Loucy (cell line): ENCODE results near the gene RAB14.

ENCODE experiments used
- H2AFZ ChIP-seq: fragments of 200-600 bp; sonication (generic); 2 replicates; pipeline ENCODE4 v1.6.0; 2016; ENCODE audit warnings: antibody characterized with exemption, mild to moderate bottlenecking, low read length, moderate library complexity
- H3F3A ChIP-seq: fragments of 200-600 bp; 2 replicates; pipeline ENCODE4 v1.6.0; 2016; ENCODE audit warnings: antibody characterized with exemption, low read depth, mild to moderate bottlenecking
- H3K27me3 ChIP-seq: fragments of 200-600 bp; sonication (generic); 2 replicates; pipeline ENCODE4 v1.6.1; 2014; ENCODE audit warnings: low read length, mild to moderate bottlenecking; ENCODE audit not compliant: insufficient read depth, poor library complexity, severe bottlenecking
- H3K36me3 ChIP-seq: fragments of 200-600 bp; sonication (generic); 2 replicates; pipeline ENCODE4 v1.6.1; 2016; ENCODE audit warnings: low read length; ENCODE audit not compliant: insufficient read depth
- H3K4me1 ChIP-seq: fragments of 200-600 bp; sonication (generic); 2 replicates; pipeline ENCODE4 v1.5.1; 2014; ENCODE audit warnings: low read length, mild to moderate bottlenecking; ENCODE audit not compliant: insufficient read depth, poor library complexity, severe bottlenecking
- H3K4me2 ChIP-seq: fragments of 200-600 bp; sonication (generic); 2 replicates; pipeline ENCODE4 v1.6.0; 2014; ENCODE audit warnings: antibody characterized with exemption, low read length, low read depth, mild to moderate bottlenecking; ENCODE audit not compliant: poor library complexity, severe bottlenecking
- H3K4me3 ChIP-seq: fragments of 200-600 bp; sonication (generic); 2 replicates; pipeline ENCODE4 v1.5.1; 2014; ENCODE audit warnings: low read length, mild to moderate bottlenecking, mixed read lengths; ENCODE audit not compliant: poor library complexity, severe bottlenecking
- H3K79me2 ChIP-seq: fragments of 200-600 bp; sonication (generic); 2 replicates; pipeline ENCODE4 v1.6.1; 2014; ENCODE audit warnings: low read length; ENCODE audit not compliant: insufficient read depth
- H3K9ac ChIP-seq: fragments of 200-600 bp; sonication (generic); 2 replicates; pipeline ENCODE4 v1.6.0; 2014; ENCODE audit warnings: mild to moderate bottlenecking, low read depth, low read length, moderate library complexity; ENCODE audit not compliant: poor library complexity, severe bottlenecking
- H3K9me2 ChIP-seq: fragments of 200-600 bp; sonication (generic); replicated peaks from 2 replicates; pipeline ENCODE4 v1.6.1; 2016; ENCODE audit warnings: low read depth, low read length, mixed read lengths
- H3K9me3 ChIP-seq: fragments of 200-600 bp; sonication (generic); 2 replicates; pipeline ENCODE4 v1.6.1; 2014; ENCODE audit warnings: mild to moderate bottlenecking, antibody characterized with exemption, low read length, low read depth; ENCODE audit not compliant: insufficient read depth
- H4K20me1 ChIP-seq: fragments of 200-600 bp; sonication (generic); 2 replicates; pipeline ENCODE4 v1.6.0; 2014; ENCODE audit warnings: antibody characterized with exemption, low read length, mild to moderate bottlenecking; ENCODE audit not compliant: insufficient read depth, poor library complexity, severe bottlenecking
- EZH2phosphoT487 ChIP-seq: fragments of 200-600 bp; IDR thresholded peaks from 2 replicates; pipeline ENCODE4 v1.6.1; 2018; ENCODE audit warnings: antibody characterized with exemption, mild to moderate bottlenecking, moderate library complexity, borderline replicate concordance
- TF ChIP-seq, protein P1 (sequence below): fragments of 200-600 bp; sonication (generic); conservative IDR thresholded peaks from 2 replicates; pipeline ENCODE4 v1.5.1; 2014; ENCODE audit warnings: mild to moderate bottlenecking, antibody characterized with exemption, low read length

The RAB14 gene

GRCh38 chr9:121178676-121179372 lies 22.8 kb downstream of the RAB14 start:
- no peak overlapping the region for H3K9ac ChIP-seq
- no peaks in the 10 kb centered on the region for H3K27me3 ChIP-seq
- no peaks in the 10 kb centered on the region for H3K4me1 ChIP-seq
- peaks cover 4% of the 10 kb centered on the region; the same call in 1 of the 2 replicates for H3F3A ChIP-seq
- H3K4me2 ChIP-seq: no peak overlapping the region
- H3K36me3 ChIP-seq: peaks cover 90% of the 10 kb centered on the region
- TF ChIP-seq, protein P1, sequence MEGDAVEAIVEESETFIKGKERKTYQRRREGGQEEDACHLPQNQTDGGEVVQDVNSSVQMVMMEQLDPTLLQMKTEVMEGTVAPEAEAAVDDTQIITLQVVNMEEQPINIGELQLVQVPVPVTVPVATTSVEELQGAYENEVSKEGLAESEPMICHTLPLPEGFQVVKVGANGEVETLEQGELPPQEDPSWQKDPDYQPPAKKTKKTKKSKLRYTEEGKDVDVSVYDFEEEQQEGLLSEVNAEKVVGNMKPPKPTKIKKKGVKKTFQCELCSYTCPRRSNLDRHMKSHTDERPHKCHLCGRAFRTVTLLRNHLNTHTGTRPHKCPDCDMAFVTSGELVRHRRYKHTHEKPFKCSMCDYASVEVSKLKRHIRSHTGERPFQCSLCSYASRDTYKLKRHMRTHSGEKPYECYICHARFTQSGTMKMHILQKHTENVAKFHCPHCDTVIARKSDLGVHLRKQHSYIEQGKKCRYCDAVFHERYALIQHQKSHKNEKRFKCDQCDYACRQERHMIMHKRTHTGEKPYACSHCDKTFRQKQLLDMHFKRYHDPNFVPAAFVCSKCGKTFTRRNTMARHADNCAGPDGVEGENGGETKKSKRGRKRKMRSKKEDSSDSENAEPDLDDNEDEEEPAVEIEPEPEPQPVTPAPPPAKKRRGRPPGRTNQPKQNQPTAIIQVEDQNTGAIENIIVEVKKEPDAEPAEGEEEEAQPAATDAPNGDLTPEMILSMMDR: no peak
- TF ChIP-seq EZH2phosphoT487: no peak
- peaks cover 22% of the 10 kb centered on the region; the same call in 1 of the 2 replicates for H3K79me2 ChIP-seq
- H4K20me1 ChIP-seq: no peaks in the 10 kb centered on the region
- no peaks in the 10 kb centered on the region for H3K9me2 ChIP-seq
- no peak overlapping the region for H3K4me3 ChIP-seq
- no peak overlapping the region for H2AFZ ChIP-seq
- H3K9me3 ChIP-seq: no peaks in the 10 kb centered on the region

- no peak overlapping the region for H3K4me3 ChIP-seq
- peaks cover 14% of the 10 kb centered on the region for H3F3A ChIP-seq
- H3K9me3 ChIP-seq: no peaks in the 10 kb centered on the region
- H3K79me2 ChIP-seq: no peaks in the 10 kb centered on the region
- no peaks in the 10 kb centered on the region for H3K27me3 ChIP-seq
- TF ChIP-seq, protein P1: no peak
- TF ChIP-seq EZH2phosphoT487: no peak
- no peak overlapping the region for H3K9ac ChIP-seq
- no peaks in the 10 kb centered on the region for H4K20me1 ChIP-seq
- no peak overlapping the region for H2AFZ ChIP-seq
- peaks cover 88% of the 10 kb centered on the region for H3K36me3 ChIP-seq
- no peak overlapping the region for H3K4me2 ChIP-seq
- peaks cover 13% of the 10 kb centered on the region for H3K4me1 ChIP-seq
- no peaks in the 10 kb centered on the region for H3K9me2 ChIP-seq
Observed at GRCh38 chr9:121173501-121173900, 28.2 kb downstream of the RAB14 start.

GRCh38 chr9:121172726-121173487 lies 28.8 kb downstream of the RAB14 start:
- H3K4me1 ChIP-seq: peaks cover 18% of the 10 kb centered on the region
- H3K9ac ChIP-seq: no peak overlapping the region
- peaks cover 88% of the 10 kb centered on the region for H3K36me3 ChIP-seq
- H3F3A ChIP-seq: peaks cover 15% of the 10 kb centered on the region
- no peaks in the 10 kb centered on the region for H3K27me3 ChIP-seq
- no peak overlapping the region for H3K4me2 ChIP-seq
- H3K9me2 ChIP-seq: no peaks in the 10 kb centered on the region
- H4K20me1 ChIP-seq: no peaks in the 10 kb centered on the region
- TF ChIP-seq EZH2phosphoT487: no peak
- TF ChIP-seq, protein P1: no peak
- no peak overlapping the region for H3K4me3 ChIP-seq
- H2AFZ ChIP-seq: no peak overlapping the region
- no peaks in the 10 kb centered on the region for H3K79me2 ChIP-seq
- H3K9me3 ChIP-seq: no peaks in the 10 kb centered on the region
